Dedifferentiated amniotic fluid mesenchymal stem cell (primary cell): ENCODE results near the gene MZT2B.
"Not testable (repeated sequence)": the region's sequence is repeated elsewhere in the genome, so short reads cannot be mapped to it uniquely, and the experiment has no call there.

Source experiments
- DNase-seq: peaks from one replicate; pipeline ENCODE4 v3.0.0-alpha.2; 2016; ENCODE audit errors: extremely low spot score

The MZT2B gene

DNA sequence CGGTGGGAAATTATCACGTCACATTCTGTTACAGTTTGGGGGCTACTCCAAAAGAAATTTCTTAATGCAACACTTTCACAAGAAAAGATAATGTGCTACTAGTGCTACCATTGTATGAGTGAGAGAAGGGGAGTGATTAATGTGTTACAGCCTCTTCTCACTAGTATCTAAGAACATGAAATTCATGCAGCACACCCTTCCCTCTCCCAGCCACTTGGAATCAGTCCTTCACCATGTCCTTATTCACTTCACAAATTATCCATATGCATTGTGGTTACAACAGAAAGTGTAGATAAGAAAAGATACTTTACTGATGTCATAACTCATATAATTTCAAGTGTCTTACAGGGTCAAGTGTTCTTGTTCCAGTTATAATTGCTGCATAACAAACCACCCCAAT, 37.1 kb downstream of the MZT2B start:
- DNase-seq: not testable (repeated sequence)

DNA sequence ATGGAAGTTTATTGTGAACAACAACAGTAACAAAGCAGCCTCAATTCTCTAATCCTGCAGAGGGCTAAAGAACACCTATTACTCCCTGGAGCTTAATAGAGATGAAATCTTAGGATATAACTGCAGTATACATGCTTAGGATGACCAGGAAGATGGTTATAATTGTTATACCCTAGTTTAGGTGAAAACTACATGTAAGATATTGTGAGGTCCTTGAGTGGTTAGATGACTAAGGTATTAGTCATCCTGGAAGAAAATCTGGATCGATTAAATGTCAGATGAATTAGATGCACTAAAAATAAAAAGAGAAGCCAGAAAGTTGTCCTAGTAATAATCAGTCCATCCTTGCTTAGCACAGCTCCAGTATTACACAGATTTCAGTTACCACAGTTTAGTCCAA, 38.4 kb downstream of the MZT2B start:
- not testable (repeated sequence) for DNase-seq

DNA sequence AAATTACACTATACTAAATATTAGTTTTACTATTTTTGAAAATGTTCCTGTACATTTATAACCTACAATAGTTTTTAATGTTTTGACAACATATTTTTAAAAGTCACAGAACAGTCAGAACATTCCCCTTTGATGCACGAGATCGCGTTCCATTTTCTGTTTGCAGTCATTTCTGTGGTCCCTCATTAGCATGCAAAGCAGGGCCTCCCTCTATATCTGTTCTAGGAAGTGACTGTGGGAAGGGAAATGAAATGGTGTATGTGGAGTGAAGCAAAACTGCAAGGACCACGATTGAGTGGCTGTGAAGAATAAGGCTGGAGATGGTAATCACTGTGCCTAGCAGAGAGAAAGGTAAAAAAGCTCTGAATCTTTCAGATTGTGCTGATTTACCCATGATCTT, 40.5 kb downstream of the MZT2B start:
- DNase-seq: not testable (repeated sequence)

DNA sequence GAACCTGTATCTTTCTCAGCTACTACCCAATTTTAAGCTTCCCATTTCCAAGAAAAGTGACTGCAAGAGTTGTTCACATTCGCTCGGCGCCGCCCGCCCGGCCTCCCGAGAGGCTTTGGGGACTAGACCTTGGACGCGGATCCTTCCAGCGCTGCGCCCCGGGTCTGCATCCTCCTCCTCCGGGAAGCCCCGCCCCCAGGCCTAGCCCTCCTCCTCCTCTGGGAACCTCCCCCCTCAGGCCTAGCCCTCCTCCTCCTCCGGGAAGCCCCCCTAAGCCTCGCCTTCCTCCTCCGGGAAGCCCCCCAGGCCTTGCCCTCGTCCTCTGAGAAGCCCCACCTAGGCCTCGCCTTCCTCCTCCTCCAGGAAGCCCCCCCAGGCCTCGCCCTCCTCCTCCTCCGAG, 45.9 kb downstream of the MZT2B start:
- DNase-seq: not testable (repeated sequence)

DNA sequence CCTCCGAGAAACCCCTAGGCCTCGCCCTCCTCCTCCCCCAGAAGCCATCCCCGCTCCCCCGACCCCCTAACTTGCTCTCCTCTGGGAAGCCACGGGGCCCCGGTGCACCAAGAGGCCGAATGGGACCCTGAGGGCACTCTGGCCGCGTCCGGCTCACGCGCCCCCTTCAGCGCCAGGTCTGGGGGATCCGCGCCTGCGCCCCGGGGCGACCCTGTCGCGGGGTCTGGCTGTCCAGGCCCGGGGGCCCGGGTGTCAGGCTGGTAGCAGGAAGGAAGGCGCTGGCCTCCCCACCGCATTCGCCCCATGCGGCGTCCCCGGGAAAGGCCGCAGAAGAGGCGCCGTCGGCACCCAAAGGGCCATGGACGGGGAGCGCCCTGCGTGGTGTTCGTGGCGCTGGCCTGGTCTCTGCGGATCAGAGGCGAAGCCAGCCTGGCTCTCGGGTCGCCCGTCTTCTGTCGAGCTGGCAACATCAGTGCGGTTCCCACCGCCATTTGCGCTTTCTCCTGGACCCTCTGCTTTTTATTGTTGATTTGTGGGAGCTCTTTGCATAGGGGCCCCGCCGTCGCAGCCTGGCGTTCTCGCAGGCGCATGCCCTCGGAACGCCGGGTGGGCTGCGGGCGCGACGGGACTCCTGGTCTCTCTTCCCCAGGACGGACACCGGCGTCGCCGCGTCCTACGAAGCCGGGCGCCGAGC, 46.6 kb downstream of the MZT2B start:
- DNase-seq: not testable (repeated sequence)

DNA sequence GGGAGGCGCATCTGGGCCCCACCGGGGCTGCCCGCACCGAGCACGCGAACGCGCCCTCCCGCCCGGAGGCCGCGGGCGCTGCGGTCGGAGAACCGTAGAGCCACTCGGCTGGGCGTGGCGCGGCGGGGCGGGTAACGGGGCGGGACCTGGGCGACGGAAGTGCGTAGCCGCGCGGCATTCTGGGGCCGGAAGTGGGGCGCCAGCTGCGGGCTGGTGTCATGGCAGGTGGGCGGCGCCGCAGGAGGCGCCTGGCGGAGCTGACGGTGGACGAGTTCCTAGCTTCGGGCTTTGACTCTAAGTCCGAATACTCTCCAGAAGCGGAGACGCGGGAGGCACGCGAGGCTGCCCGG, 47.1 kb downstream of the MZT2B start:
- not testable (repeated sequence) for DNase-seq

DNA sequence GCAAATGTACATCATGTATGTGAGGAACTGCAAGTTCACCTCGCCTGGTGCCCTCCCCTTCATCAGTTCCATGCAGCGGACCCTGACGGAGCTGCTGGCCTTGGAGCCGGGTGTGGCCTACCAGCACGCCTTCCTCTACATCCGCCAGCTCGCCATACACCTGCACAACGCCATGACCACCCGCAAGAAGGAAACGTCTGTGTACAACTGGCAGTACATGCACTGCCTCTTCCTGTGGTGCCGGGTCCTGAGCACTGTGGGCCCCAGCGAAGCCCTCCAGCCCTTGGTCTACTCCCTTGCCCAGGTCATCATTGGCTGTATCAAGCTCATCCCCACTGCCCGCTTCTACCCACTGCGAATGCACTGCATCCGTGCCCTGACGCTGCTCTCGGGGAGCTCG, 48.3 kb downstream of the MZT2B start:
- DNase-seq: not testable (repeated sequence)

DNA sequence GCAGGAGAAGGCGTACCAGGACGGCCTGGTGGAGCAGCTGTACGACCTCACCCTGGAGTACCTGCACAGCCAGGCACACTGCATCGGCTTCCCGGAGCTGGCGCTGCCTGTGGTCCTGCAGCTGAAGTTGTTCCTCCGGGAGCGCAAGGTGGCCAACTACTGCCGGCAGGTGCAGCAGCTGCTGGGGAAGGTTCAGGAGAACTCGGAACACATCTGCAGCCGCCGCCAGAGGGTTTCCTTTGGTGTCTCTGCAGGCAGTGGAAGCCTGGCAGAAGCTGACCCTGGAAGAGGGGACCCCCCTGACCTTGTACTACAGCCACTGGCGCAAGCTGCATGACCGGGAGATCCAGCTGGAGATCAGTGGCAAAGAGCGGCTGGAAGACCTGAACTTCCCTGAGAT, 48.8 kb downstream of the MZT2B start:
- DNase-seq: not testable (repeated sequence)

DNA sequence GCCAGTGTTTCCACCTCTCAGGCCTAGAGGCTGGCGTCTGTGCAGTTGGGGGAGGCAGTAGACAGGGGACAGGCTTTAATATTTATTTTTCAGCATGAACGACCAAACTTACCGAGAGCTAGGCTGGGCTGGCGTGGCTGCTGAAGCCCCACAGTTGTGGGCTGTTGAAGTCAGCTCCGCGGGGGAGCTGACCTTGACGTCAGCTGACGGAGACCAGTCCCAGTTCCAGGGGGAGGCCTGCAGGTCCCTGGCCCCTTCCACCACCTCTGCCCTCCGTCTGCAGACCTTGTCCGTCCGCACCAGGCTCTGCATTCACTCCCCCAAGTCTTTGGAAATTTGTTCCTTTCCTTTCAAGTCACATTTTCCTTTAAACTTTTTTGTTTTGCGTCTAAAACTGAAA, 49.6 kb downstream of the MZT2B start:
- DNase-seq: no peak

DNA sequence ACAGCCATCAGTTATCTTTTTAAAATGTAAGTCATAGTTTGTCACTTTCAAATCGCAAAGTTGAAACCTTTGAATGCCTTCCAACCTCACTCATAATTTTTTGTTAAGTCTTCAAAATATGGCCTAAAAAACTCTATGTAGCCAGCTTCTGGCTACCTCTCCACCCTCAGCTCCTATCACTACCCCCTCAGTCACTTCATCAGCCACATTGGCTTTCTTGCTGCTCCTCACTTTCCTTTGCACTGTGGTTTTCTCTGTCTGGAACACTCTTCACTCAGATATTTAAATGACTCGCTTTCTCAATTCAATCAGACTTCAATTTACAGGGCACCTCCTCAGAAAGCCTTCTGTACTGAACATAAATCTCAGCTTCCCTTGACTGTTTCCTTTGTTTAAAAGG, 51.0 kb downstream of the MZT2B start:
- DNase-seq: not testable (repeated sequence)

DNA sequence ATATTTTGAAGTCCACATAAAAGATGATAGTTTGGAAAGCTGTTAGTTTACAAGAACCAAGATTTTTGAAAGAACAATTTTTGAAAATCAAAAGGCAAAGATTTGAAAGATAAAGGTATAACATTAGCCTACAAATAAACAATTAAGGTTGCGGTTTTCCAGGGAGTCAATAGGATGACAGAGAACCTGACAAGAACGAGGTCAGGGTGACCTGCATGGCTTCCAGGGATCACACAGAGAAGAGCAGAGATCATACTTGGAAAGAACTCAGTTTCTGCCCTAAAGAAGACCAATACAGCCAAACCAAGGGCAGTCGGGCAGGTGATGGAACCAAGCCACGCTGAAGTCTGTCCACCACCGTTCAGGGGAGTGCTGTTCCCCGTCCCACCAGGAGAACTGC, 57.5 kb downstream of the MZT2B start:
- not testable (repeated sequence) for DNase-seq
